GM19324 (cell line): ENCODE results near the gene SLC7A5.
"Not testable (repeated sequence)": the region's sequence is repeated elsewhere in the genome, so short reads cannot be mapped to it uniquely, and the experiment has no call there.

Experiments
- ATAC-seq: cut with Tn5 transposase; IDR thresholded peaks from one replicate; pipeline ENCODE4 v1.9.1; 2021; ENCODE audit warnings: mild to moderate bottlenecking, moderate library complexity; ENCODE audit not compliant: unreplicated experiment, low FRiP score

Gene SLC7A5

GRCh38 chr16:87869061-87869878, at the start of gene SLC7A5:
Gene SLC7A5, minus strand, starts transcription at chr16:87869507. Its CDS starts 85 bp downstream, at chr16:87869422.
- peak; percentile 65 for ATAC-seq

- no peak for ATAC-seq
Observed at GRCh38 chr16:87918338-87918737, 49.0 kb upstream of the SLC7A5 start.

DNA sequence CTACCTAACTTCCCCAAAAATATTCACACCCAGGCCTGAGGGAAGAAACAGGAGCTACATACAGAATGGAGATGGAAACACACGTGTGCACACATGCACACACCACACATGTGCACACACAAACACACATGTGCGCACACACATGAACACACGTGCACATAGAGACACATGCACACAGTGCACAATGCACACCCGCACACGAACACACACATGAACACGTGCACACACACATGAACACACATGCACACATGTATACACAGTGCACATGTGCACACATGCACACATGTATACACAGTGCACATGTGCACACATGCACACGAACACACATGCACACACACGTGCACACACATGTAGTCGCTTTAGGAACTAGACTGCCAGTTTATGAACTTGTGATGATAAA, 48.2 kb upstream of the SLC7A5 start:
- ATAC-seq, result no peak

- no peak for ATAC-seq
Observed at GRCh38 chr16:87914812-87915211, 45.5 kb upstream of the SLC7A5 start.

GRCh38 chr16:87914021-87914725, 44.9 kb upstream of the SLC7A5 start:
- not testable (repeated sequence) for ATAC-seq

DNA sequence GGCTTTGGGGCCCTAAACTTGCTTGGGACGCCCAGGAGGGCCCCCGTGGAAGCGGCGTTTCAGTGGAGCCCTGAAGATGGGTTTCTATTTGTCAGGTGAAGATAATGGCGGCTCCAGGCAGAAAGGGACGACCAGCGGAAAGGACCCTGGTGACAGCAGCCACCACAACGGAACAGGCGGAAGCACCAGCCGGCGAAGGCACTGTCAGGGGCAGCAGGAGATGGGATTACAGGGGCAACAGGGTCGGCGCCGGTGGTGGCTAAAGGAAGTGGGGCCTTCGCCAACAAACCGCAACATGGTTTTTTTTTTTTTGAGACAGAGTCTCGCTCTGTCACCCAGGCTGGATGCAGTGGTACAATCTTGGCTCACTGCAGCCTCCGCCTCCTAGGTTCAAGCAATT, 43.4 kb upstream of the SLC7A5 start:
- not testable (repeated sequence) for ATAC-seq

DNA sequence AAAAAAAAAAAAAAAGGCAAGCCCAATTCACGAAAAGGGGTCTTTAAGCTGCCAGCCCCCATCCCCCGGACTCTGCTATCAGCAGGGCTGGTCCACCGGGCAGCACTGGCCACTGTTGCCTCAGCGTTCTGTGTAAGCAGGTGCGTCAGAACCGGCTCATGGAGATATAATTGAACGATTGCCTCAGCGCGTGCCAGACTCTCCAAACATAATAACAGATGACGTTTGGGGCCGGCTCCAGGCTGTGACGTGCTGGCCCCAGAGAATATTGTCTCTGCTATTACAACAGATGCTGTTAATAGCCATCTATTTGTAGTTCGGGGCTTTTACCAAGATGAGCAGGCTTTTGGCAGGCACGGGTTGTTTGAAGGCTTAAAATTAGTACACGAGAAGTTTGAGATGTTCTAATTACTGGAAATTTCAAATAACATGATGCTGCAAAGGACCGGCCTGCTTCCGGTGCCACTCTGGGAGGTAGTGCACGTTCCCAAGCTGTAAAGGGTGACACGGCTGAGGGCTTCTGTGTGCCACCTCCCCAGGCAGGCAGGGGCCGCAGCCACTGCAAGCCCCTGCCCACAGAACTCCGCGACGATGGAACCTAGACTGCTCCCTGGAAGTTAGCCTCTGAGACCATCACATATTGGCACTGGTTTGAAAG, 41.9 kb upstream of the SLC7A5 start:
- not testable (repeated sequence) for ATAC-seq

DNA sequence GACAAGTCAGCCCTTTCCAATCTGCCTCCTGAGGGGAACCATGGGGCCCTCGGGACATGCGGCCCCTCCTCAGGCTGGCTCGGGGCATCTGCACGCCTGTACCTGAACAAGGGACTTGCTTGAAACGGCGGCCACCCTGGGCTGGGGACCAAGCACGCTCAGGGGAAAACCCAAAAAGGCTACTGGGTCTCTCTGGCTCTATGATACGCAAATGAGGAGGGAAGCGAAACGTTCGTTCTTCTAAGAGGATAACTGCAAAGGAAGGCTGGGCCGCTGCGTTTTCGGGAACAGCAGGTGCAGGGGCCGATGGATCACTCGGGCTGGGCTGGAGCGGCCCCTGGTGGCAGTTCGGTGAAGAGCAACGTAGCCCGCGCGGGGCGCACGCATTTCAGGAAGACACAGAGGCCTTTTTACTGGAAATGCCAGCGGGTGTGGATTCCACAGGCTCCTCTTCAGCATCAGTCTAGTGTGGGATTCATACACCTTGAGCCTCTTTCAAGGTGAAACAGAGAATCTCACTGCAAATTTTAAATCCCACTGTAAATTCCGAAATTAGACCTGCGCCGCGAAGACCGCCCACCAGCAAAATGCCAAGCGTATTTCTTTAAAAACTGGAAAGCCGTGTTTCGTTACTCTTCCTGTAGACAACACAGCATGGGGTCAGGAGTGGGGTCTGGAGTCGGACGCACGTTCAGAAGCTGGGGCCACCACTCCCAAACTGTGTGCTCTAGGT, 40.1 kb upstream of the SLC7A5 start:
- not testable (repeated sequence) for ATAC-seq

- not testable (repeated sequence) for ATAC-seq
Observed at GRCh38 chr16:87908101-87908500, 38.8 kb upstream of the SLC7A5 start.

- ATAC-seq, result not testable (repeated sequence)
Observed at GRCh38 chr16:87905521-87905920, 36.2 kb upstream of the SLC7A5 start.

DNA sequence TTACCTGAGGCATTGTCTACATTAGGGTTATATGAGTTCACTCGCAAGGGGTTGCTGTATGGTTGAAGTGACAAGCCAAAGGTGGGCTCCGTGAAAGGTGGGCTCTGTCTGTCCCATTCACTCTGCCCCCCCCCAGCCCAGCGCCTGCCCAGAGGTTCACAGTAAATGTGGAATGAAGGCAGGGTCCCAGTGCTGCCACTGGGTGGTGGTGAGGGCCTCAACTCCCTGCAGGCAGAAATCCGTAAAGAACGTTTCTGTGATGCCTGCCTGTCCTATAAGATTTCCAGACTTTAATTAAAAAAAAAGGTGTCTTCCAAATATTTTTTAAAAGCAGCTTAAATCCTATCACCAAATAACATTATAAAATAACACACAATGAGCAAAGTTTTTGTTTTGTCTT, 35.7 kb upstream of the SLC7A5 start:
- ATAC-seq, result not testable (repeated sequence)

DNA sequence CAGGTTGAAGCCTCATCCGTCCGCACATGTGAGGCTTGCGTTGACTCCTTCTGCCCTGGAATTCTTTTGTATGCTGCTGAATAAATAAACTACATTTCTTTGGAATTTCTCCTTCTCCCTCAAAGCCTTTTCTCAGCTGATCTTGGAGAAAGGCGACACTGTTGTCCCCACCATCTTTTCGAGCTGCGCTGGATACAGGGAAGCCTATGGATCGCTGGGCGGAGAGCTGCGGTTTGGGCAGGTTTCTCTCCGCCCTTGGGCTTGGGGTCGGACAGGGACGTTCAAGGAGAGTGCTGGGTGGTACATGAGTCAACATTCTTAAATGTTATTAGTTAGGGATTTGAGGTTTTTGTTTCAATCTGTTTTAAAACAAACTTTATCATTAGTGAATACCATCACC, 31.2 kb upstream of the SLC7A5 start:
- ATAC-seq, result not testable (repeated sequence)

DNA sequence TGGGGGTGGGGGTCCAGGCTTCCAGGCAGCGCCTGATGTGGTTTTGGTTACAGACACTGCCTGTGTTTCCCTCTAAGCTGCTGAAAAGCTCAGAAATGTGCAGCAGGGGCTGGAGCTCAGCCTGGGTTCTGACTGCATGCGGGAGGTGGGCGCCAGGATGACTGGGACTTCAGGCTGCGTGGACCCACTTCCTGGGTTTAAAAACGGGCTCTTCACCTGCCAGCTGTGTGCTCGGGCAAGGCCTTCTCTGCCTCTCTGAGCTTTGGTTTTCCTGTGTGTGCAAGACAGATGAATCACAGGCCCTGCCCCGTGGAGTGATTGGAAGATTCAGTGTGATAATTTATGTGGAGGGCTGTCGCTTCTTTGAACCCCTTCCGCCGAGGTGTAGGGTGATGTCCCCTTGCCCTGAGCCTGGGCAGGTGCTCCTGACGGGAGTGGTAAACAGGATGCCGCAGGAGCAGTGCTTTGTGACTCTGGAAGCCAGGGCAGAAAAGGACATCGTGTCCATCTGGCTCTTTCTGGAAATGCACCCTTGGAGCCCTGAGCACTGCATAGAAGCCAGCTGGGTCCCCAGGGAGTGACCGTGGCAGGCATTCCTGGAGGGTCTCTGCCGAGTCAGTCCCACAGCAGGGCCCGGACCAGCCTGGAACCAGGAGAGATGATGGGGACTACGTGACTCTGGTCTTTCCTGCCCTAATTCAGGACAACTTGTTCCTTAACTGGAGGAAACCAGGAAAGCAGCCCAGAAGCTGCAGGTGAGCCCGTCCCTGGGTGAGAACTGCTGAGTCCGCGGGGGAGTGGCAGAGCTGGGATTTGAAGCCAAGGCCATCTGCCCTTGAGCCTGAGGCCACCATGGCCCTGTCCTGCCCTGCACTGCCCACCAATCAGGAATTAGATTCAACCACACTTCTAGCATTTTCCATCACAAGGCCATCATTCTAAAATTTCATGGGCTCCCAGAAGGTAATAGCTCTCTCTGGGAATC, 28.5 kb upstream of the SLC7A5 start:
- ATAC-seq, result no peak

DNA sequence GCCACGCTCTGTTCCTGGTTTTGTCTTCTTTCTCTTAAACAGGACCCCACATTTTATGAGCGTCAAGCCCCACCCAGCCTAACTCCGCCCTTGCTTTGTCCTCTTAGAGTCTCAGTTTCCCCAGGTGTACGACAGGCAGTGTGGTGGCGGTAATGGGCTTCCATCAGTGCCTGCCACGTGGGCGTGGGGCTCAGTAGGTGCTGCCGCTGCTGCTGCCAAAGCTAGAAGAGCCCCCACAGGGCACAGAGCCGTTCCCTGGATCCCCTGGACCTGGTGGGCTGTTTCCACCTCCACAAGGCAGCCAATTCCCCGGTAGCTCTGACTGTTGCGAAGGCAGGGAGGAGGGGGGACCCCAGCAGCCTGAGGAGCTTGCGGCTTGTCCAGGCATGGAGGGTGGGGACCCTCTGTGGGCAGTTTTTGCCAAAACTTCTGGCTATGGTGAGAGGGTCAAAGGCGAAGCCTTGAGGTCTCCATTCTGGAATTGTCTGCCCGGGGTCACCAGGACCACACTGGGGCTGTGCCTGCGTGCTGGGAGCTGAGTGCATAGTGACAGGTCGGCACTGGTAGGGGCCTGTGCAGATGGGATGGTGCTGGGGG, 27.7 kb upstream of the SLC7A5 start:
- ATAC-seq, result not testable (repeated sequence)

DNA sequence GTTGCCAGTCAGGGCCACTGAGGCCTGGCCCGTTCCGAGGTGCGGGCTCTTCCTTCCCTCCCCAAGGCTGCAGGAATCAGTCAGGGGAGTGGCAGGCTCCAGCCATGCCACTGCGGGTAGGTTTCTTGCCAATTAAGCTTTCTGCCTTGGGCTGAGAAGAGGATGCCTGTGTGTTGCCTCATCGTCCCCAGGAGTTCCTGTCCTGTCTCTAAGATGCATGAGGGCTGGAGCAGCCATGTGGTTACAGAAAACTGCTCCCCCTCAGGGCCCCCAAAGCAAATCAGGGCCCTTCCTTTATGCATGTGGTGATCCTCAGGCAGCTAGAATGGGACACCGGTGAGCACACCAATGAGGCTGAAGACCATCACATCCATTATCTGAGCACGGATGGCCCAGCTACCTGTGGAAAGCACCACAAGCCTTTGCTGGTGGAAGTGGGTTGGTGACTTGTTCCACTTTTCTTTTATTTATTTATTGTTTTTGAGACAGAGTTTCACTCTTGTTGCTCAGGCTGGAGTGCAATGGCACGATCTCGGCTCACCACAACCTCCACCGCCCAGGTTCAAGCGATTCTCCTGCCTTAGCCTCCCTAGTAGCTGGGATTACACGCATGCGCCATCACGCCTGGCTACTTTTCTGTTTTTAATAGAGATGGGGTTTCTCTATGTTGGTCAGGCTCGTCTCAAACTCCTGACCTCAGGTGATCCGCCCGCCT, 27.0 kb upstream of the SLC7A5 start:
- ATAC-seq, result not testable (repeated sequence)

DNA sequence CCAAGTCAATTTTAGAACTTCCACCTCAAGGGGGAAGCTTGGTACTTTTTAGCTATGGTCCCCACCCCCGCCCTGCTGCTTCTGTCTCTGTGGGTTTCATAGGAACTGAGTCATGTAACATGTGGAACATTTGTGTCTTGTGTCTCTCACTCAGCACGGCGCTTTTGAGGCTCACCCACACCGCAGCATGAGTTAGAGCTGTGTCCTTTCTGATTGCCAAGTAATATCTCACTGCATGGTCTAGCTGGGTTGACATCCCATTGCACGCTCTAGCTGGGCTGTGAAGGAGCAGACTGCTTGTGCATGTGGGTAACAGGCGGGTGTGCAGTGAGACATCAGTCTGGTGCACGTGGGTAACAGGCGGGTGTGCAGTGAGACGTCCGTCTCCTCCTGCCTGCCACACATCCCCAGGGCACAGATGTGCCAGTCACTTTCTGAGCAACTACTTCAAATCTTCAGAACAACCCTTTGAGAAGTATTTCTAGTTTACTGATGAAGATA, 26.4 kb upstream of the SLC7A5 start:
- no peak for ATAC-seq

- not testable (repeated sequence) for ATAC-seq
Observed at GRCh38 chr16:87894005-87894404, 24.7 kb upstream of the SLC7A5 start.

DNA sequence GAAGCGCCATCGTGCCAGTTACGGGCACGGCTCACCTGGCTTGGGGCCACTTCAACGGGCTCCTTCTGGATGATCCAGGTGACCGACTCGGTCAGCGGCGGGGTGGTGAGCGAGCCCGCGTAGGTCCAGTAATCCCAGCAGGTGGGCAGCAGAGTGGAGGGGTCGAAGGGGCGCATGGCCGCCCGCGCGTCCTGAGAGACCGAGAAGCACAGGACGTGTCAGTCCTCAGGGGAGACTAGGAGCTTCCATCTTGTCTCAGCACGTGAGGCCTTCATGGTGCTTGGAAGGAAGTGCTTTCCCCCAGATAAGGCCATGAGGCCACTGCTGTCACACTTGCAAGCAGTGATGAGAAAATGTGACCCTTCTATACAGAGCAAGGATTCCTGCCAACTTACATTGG, 22.5 kb upstream of the SLC7A5 start:
- ATAC-seq, result no peak
